Neural cell (in vitro differentiated cells): ENCODE measurements around the gene KASH5. TPM values are rescaled to one million over a fixed set of nuclear protein-coding genes. Genes with fewer than 3 reads are reported as not detected.

Source experiments
- H2AFZ ChIP-seq: fragments of 200-600, 300-800 bp; sonication (generic), shearing (Covaris generic); 2 replicates; pipeline ENCODE4 v1.6.0; 2014; ENCODE audit warnings: low read depth, mild to moderate bottlenecking, antibody characterized with exemption, low read length, moderate library complexity
- H3F3A ChIP-seq: fragments of 200-600 bp; shearing (Covaris generic); 2 replicates; pipeline ENCODE4 v1.6.1; 2016; ENCODE audit warnings: mild to moderate bottlenecking, moderate library complexity, mixed read lengths, antibody characterized with exemption, low read length; ENCODE audit not compliant: insufficient read depth, poor library complexity, severe bottlenecking
- H3K27ac ChIP-seq: fragments of 200-600, 300-800 bp; sonication (generic), shearing (Covaris generic); 2 replicates; pipeline ENCODE4 v1.5.1; 2014; ENCODE audit warnings: mild to moderate bottlenecking, low read length, moderate library complexity
- H3K27me3 ChIP-seq: fragments of 300-800, 200-600 bp; sonication (generic), shearing (Covaris generic); 2 replicates; pipeline ENCODE4 v1.6.0; 2014; ENCODE audit warnings: mild to moderate bottlenecking, low read depth, low read length, moderate library complexity; ENCODE audit not compliant: insufficient read depth
- H3K36me3 ChIP-seq: fragments of 300-800, 200-600 bp; sonication (generic), shearing (Covaris generic); 2 replicates; pipeline ENCODE4 v1.5.1; 2014; ENCODE audit warnings: mild to moderate bottlenecking, antibody characterized with exemption, low read length, moderate library complexity; ENCODE audit not compliant: insufficient read depth
- H3K4me2 ChIP-seq: fragments of 300-800, 200-600 bp; sonication (generic), shearing (Covaris generic); 2 replicates; pipeline ENCODE4 v1.6.0; 2014; ENCODE audit warnings: mild to moderate bottlenecking, low read length
- H3K4me3 ChIP-seq: fragments of 300-800, 200-600 bp; sonication (generic), shearing (Covaris generic); 2 replicates; pipeline ENCODE4 v1.5.1; 2014; ENCODE audit warnings: mild to moderate bottlenecking, low read length, moderate library complexity
- H3K79me2 ChIP-seq: fragments of 200-600 bp; shearing (Covaris generic); replicated peaks from 2 replicates; pipeline ENCODE4 v1.6.0; 2014; ENCODE audit warnings: mild to moderate bottlenecking, low read length, moderate library complexity; ENCODE audit not compliant: insufficient read depth
- H3K9ac ChIP-seq: fragments of 300-800, 200-600 bp; sonication (generic), shearing (Covaris generic); 2 replicates; pipeline ENCODE4 v1.6.1; 2016; ENCODE audit warnings: mild to moderate bottlenecking, low read length, mixed read lengths
- H3K9me2 ChIP-seq: fragments of 200-600 bp; shearing (Covaris generic); 2 replicates; pipeline ENCODE4 v1.6.1; 2016; ENCODE audit warnings: mild to moderate bottlenecking, low read length, mixed read lengths; ENCODE audit not compliant: insufficient read depth
- H3K9me3 ChIP-seq: fragments of 200-600, 300-800 bp; sonication (generic), shearing (Covaris generic); 2 replicates; pipeline ENCODE4 v1.6.1; 2016; ENCODE audit warnings: mild to moderate bottlenecking, mixed run types, low read length, moderate library complexity, mixed read lengths
- H4K20me1 ChIP-seq: fragments of 200-600 bp; shearing (Covaris generic); 2 replicates; pipeline ENCODE4 v1.6.1; 2016; ENCODE audit warnings: mild to moderate bottlenecking, mixed run types; ENCODE audit not compliant: insufficient read depth
- EP300 ChIP-seq: fragments of 450-650 bp; conservative IDR thresholded peaks from 2 replicates; pipeline ENCODE4 v1.6.1; 2014; ENCODE audit warnings: antibody characterized with exemption, mild to moderate bottlenecking, moderate library complexity; ENCODE audit not compliant: poor library complexity, severe bottlenecking
- EZH2 ChIP-seq: fragments of 200-600, 300-800 bp; shearing (Covaris generic), sonication (generic); IDR thresholded peaks from 2 replicates; pipeline ENCODE4 v1.6.1; 2014; ENCODE audit warnings: antibody characterized with exemption, low read length, borderline replicate concordance, mild to moderate bottlenecking; ENCODE audit not compliant: insufficient read depth, poor library complexity, severe bottlenecking
- MXI1 ChIP-seq: fragments of 450-650 bp; conservative IDR thresholded peaks from 2 replicates; pipeline ENCODE4 v1.6.1; 2014; ENCODE audit warnings: antibody characterized with exemption, mild to moderate bottlenecking; ENCODE audit not compliant: poor library complexity, severe bottlenecking
- POLR2AphosphoS5 ChIP-seq: IDR thresholded peaks from 2 replicates; pipeline ENCODE4 v1.6.1; 2012
- RAD21 ChIP-seq: fragments of 450-650 bp; conservative IDR thresholded peaks from 2 replicates; pipeline ENCODE4 v1.6.1; 2014; ENCODE audit warnings: antibody characterized with exemption, mild to moderate bottlenecking, moderate library complexity
- SMC3 ChIP-seq: fragments of 450-650 bp; conservative IDR thresholded peaks from 2 replicates; pipeline ENCODE4 v1.6.1; 2014; ENCODE audit warnings: antibody characterized with exemption, mild to moderate bottlenecking, moderate library complexity; ENCODE audit not compliant: poor library complexity
- TAF1 ChIP-seq: IDR thresholded peaks from 2 replicates; pipeline ENCODE4 v1.6.1; 2012; ENCODE audit warnings: low read depth
- polyA plus RNA-seq: library from polyadenylated mRNA; depleted of rRNA; stranded (reverse); fragments of >200 nt; gene quantifications from 2 replicates; pipeline ENCODE4 v1.2.3, GENCODE V29; 2014
- TF ChIP-seq, protein P1 (sequence below): IDR thresholded peaks from 2 replicates; pipeline ENCODE4 v1.6.1; 2012; ENCODE audit warnings: borderline replicate concordance
- TF ChIP-seq, protein P2 (sequence below): fragments of 450-650 bp; IDR thresholded peaks from 2 replicates; pipeline ENCODE4 v1.5.1; 2014; ENCODE audit warnings: antibody characterized with exemption, mild to moderate bottlenecking, moderate library complexity; ENCODE audit not compliant: poor library complexity, severe bottlenecking

KASH5 gene
- polyA plus RNA-seq, 1 donor from 2014 or later: 0.11 TPM

DNA sequence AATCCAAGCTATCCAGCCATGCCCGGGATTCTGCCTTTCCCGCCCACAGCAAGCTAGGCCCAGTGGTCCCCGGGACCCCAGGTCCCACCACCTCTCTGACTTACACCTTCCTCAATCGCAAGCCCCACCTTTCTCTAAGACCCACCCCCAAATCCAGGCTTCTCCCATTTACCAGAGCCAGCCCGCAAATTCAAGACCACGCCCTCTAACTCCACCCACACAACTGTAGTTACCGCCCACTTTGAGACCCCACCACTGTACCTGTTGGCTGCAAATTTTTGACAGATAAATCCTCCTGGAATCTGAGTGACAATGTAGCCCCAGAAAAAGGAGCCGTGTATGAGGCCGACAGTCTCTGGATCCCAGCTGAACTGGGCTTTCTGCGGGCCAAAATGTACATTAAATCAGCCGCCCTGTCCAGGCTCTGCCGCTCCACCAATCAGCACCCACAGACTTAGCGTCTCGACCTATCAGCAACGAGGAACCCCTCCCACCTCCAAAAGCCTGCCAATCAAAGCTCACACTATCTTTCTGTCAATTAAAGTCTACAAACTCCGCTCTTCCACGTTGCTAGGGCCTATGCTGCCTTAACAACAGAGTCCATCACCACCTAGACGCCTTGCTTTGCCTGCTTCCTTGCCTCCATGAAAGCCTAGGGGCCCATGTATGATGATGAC lies 47.0 kb downstream of the KASH5 start:
- Histone ChIP-seq H3F3A (no peaks in the 10 kb centered on the region), H3K4me3 (no peak overlapping the region), H3K27me3 (peaks cover 63% of the 10 kb centered on the region), H4K20me1 (no peaks in the 10 kb centered on the region), H3K9me2 (no peaks in the 10 kb centered on the region), H2AFZ (no peak overlapping the region), H3K79me2 (no peaks in the 10 kb centered on the region), H3K9ac (no peak overlapping the region), H3K4me2 (no peak overlapping the region), H3K36me3 (no peaks in the 10 kb centered on the region), H3K9me3 (peaks cover 8% of the 10 kb centered on the region), H3K27ac (no peak overlapping the region)
- TF ChIP-seq, protein P1, sequence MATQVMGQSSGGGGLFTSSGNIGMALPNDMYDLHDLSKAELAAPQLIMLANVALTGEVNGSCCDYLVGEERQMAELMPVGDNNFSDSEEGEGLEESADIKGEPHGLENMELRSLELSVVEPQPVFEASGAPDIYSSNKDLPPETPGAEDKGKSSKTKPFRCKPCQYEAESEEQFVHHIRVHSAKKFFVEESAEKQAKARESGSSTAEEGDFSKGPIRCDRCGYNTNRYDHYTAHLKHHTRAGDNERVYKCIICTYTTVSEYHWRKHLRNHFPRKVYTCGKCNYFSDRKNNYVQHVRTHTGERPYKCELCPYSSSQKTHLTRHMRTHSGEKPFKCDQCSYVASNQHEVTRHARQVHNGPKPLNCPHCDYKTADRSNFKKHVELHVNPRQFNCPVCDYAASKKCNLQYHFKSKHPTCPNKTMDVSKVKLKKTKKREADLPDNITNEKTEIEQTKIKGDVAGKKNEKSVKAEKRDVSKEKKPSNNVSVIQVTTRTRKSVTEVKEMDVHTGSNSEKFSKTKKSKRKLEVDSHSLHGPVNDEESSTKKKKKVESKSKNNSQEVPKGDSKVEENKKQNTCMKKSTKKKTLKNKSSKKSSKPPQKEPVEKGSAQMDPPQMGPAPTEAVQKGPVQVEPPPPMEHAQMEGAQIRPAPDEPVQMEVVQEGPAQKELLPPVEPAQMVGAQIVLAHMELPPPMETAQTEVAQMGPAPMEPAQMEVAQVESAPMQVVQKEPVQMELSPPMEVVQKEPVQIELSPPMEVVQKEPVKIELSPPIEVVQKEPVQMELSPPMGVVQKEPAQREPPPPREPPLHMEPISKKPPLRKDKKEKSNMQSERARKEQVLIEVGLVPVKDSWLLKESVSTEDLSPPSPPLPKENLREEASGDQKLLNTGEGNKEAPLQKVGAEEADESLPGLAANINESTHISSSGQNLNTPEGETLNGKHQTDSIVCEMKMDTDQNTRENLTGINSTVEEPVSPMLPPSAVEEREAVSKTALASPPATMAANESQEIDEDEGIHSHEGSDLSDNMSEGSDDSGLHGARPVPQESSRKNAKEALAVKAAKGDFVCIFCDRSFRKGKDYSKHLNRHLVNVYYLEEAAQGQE: no peak
- TF ChIP-seq EP300: no peak
- no peak for TF ChIP-seq TAF1
- no peak for TF ChIP-seq EZH2
- TF ChIP-seq SMC3: no peak
- TF ChIP-seq MXI1: no peak

DNA sequence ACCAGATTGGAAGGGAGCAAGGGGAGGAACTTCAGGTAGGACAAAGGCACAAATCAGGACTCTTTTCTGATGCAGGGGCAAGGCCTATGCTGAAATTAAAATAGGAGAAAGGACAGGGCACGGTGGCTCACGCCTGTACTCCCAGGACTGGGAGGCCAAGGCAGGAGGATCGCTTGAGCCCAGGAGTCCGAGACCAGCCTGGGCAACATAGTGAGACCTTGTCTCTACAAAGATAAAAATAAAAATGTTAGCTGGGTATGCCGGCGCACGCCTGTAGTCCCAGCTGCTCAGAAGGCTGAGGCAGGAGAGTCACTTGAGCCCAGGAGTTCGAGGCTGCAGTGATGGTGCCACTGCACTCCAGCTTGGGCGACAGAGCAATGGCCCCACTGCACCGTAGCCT lies 47.6 kb downstream of the KASH5 start:
- H3K4me3 ChIP-seq: no peak overlapping the region
- H3K79me2 ChIP-seq: no peaks in the 10 kb centered on the region
- TF ChIP-seq POLR2AphosphoS5 (no peak), EZH2 (no peak), RAD21 (no peak), MXI1 (no peak), EP300 (no peak), TAF1 (no peak), SMC3 (no peak)
- TF ChIP-seq, protein P1: no peak
- TF ChIP-seq, protein P2, sequence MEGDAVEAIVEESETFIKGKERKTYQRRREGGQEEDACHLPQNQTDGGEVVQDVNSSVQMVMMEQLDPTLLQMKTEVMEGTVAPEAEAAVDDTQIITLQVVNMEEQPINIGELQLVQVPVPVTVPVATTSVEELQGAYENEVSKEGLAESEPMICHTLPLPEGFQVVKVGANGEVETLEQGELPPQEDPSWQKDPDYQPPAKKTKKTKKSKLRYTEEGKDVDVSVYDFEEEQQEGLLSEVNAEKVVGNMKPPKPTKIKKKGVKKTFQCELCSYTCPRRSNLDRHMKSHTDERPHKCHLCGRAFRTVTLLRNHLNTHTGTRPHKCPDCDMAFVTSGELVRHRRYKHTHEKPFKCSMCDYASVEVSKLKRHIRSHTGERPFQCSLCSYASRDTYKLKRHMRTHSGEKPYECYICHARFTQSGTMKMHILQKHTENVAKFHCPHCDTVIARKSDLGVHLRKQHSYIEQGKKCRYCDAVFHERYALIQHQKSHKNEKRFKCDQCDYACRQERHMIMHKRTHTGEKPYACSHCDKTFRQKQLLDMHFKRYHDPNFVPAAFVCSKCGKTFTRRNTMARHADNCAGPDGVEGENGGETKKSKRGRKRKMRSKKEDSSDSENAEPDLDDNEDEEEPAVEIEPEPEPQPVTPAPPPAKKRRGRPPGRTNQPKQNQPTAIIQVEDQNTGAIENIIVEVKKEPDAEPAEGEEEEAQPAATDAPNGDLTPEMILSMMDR: no peak
- H3K9me3 ChIP-seq: peaks cover 8% of the 10 kb centered on the region
- no peak overlapping the region for H3K27ac ChIP-seq
- no peaks in the 10 kb centered on the region for H3K9me2 ChIP-seq
- no peaks in the 10 kb centered on the region for H3F3A ChIP-seq
- H3K9ac ChIP-seq: no peak overlapping the region
- H3K36me3 ChIP-seq: no peaks in the 10 kb centered on the region
- peaks cover 69% of the 10 kb centered on the region for H3K27me3 ChIP-seq
- no peak overlapping the region for H2AFZ ChIP-seq
- H4K20me1 ChIP-seq: no peaks in the 10 kb centered on the region
- H3K4me2 ChIP-seq: no peak overlapping the region
